Right renal pelvis (tissue), 4 donors: ENCODE data around the gene SCN3A. TPM values are rescaled to one million over a fixed set of nuclear protein-coding genes. Genes with fewer than 3 reads are reported as not detected.

Experiments
- DNase-seq, 4 donors: peaks; one replicate each; pipeline ENCODE4 v3.0.0-alpha.2; 2013; ENCODE audit warnings: low read depth in 4 of 4, low spot score in 3 of 4, missing footprints in 1 of 4
- polyA plus RNA-seq, 4 donors: library from polyadenylated mRNA; unstranded; fragments of 120-200 nt; gene quantifications; one replicate each; pipeline ENCODE4 v1.2.1, GENCODE V29; 2013; ENCODE audit not compliant: insufficient read length in 4 of 4

Gene SCN3A
- polyA plus RNA-seq, 4 donors: 0.25 to 0.84 (median 0.44) TPM

DNA sequence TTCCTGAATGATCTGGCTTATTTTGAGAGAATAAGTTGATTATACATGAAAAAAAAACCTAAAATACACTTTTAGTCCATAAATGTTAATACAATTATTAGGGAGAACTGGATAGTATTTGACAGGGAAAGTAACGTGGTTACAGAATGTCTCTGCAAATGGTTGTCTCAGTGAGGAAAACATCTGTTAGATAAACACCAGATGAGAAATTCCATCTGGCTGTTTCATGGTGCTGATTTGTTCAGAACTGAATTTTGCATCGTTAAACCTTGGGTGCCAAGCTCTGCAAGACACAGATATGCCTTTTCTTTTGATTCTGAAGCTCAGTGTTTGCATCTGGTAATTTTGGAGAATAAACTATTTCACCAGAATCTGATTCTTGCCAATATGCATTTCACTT is 90.4 kb downstream of the SCN3A start:
- no peak for DNase-seq

DNA sequence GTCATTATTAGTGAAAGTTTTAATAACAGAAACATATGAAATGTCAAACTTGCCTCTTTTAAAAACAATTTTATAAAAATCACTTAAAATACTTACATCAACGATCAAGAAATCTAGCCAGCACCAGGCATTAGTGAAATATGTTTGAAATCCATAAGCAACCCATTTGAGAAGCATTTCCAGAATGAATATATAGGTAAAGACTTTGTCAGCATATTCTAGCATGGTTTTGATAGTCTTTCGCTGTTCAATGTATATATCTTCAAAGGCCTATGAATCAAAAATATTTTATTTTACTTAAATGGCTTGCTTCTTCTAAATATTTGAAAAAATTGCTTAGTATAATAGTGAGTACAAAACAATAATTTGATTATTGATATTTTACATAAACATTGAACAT is 91.1 kb downstream of the SCN3A start:
- no peak for DNase-seq

DNA sequence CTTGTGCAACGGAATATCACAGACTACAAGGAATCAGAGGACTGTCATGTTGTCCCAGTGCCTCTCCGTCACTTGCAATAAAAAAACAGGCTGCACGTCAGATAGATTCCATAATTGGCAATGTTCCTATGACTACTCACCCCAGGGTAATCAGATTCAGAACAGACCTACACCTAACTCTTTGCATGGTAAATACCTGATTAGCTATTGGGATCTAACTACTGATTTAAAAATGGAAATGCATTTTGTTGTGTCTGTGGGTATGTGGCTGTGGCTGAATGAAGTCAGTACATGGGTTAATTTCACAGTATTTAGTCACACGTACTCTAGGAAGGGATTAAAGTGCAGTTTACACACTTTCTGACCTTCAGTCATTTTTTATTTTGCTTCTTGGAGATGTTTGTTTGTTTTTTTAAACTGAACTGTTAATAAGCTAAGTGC is 91.7 kb downstream of the SCN3A start:
- no peak for DNase-seq

DNA sequence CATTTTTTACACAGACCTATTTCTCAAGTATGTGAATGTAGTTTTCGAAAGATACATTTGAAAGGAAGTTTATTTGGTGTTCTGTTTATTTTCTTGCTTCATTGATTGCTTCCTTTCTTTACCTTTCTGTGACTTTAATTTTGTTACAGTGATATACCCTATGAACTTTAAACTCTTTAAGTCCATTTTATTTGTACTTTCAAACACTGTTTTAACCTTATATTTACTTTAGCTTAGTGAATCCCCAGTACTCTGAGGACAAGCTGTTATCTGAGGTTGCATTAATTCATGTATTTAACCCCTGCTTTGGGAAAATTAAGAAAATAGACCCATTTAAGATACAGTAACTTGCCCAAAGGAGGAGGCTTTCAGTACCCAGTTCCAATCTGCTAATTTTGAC is 93.5 kb downstream of the SCN3A start:
- no peak for DNase-seq

DNA sequence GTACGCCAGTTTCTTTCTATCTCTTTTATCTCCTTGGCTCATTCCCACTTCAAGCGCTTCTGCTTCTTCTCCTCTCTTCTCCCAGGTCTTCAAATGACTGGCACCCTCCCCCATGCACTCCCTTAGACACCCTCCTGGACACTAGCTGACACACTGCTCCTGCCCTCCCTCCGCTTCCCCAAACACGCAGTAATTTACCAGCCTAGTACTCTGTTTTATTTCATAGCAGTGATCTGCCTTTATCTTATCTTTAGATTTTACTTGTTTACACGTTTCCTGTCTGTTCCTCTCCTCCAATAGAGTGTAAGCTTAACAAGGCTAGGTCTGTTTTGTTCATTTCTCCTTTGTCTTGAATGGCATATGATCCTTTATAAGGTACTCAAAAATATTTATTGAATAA is 93.9 kb downstream of the SCN3A start:
- DNase-seq: no peak

DNA sequence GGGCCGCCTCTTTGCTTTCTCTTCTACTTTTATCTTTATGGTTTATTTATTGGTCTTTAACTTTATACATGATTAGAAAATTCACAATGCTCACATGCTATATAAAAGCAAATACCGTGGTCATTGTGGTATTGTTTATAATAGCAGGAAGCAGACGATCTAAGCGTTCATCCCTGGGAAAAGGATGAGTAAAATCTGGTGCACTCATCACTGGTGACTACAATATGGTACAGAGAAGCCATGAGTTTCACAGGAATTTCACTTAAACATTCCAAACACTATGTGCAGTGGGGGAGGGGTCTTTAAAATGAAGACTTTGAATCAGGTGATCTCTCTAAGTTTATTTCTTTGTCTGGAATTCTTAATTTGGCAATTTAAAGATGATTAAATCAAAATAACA is 97.9 kb downstream of the SCN3A start:
- no peak for DNase-seq

DNA sequence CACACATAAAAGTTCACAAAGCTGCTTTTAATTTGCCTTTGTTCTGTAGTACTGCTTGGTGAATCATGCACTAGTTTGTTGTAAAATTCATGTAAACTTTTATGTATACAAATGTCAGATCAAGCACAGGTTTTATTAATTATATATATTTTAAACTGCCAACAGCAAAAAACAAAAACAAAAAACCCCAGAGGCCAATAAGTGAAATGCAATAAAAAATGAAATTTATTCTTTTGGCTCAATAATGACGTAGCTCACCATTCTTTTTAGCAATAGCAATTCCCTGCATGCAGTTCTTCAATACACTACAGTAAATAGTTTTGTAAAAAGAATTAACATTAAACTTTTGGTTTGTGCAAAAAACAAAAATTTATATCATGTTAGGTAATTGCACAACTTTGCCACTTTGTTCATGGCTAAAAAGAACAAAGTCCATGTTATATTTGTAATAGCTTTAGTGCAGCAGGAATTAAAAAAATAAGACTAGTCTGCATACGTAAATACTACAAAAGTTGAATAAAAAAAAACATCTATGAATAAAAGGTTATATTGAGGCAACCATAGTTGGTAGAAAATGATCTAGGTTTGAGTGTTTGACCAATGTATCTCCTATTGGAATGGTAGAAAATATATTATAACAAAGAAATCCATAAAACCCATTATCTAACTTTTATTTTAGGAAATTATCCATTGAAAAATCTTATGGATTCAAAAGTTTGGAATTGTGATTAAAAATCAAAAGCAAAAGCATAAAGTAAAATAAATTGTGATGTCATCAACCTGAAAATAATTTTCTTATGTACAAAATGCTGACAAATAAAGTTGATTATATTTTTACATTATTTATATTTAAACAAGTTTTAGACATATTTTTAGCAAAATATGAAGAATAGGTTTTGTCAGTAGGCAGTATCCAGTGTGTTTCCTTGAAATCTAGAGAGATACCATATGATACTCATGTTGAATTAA is 115.6 kb downstream of the SCN3A start:
- no peak for DNase-seq

DNA sequence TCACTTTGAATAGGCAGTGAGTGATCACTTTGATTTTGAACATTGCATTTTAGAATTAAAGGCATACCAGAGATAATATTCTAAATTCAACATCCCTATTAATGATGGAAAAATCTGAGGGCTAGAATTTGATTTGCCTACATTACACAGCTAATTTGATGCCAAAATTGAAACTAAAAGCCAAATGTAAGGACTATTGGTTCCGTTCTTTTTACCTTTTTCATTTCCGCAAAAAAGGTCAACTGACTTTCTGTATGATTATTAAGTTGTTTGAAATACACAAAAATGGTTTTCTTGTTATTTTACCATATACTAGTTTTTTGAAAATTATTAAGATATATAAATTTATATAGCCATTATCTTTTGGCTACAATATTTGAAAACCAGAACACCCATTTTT is 117.5 kb downstream of the SCN3A start:
- no peak for DNase-seq

DNA sequence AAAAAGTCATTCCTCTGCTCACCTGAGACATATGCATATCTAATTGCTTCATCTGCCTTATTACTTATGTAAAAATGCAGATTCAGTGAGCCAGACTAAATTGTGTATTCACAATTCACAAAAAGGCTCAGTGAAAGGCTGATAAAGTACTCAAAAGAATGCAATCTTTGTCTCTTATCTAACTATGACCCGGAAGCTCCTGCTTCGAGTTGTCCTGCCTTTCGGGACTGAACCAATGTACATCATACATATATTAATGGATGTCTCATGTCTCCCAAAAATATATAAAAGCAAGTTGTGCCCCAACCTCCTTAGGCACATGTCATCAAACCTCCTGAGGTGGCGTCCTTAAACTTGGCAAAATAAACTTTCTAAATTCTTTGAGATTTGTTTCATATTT is 120.5 kb downstream of the SCN3A start:
- no peak for DNase-seq

DNA sequence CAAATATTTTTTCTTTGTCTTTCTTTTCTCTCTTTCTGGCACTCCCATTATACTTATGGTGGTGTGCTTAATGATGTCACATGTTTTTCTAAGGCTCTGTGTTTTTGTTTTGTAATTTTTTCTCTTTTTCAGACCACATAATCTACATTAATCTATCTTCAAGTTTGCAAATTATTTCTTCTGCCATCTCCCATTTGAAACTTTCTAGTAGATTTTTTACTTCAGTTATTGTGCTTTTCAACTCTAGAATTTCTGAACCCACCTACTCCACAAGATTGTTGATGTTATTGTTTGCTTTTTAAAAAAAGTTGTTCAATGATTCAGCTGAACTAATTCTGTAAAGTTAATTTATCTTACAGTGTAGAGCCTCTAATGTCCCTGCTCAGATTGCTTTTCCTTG is 121.4 kb downstream of the SCN3A start:
- no peak for DNase-seq

DNA sequence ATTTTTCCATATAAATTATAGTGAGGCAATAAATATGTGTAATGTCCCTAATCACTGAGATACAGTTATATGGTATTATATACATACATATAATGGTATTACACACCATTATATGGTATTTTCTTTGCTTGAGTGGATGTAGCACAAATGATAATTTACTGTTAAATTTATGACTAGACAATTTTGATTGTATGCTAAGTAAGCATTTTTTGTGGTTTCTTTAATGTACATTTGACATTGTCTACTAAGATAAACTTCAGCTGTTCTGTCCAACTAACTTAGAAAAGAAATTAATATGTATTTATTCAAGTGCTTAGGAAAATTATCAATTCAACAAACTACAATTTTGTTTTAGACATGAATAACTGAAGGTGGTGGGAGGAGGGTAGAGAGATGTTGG is 122.6 kb downstream of the SCN3A start:
- no peak for DNase-seq

DNA sequence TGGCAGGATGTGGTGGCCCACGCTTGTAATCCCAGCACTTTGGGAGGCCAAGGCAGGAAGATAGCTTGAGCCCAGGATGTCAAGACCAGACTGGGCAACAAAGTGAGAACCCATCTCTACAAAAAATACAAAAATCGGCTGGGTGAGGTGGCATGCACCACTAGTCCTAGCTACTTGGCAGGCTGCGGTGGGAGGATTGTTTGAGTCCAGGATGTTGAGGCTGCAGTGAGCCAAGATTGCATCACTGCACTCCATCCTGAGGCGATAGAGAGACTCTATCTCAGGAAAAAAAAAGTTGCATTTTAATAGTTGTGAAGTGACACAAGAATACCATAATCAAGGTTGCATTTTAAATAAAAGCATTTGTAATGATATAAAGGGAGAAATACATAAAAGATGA is 124.4 kb downstream of the SCN3A start:
- no peak for DNase-seq

DNA sequence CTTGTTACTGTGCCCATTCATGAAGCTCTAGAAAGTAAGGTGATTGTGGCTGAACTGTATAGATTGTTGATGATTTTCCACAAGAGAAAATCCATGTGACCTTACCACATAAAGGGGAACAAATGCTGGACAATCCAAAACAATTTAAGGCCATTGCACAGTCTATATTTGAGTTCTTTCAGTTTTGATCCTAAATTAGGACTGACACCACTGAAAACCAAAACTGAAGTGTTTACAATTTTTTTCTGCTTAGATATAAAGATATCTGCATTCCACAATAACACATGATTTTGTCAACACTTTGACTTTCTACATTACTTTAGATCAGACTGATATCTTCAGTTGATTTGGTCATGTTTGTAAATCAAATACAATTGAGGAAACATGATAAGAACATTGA is 124.9 kb downstream of the SCN3A start:
- DNase-seq: no peak

DNA sequence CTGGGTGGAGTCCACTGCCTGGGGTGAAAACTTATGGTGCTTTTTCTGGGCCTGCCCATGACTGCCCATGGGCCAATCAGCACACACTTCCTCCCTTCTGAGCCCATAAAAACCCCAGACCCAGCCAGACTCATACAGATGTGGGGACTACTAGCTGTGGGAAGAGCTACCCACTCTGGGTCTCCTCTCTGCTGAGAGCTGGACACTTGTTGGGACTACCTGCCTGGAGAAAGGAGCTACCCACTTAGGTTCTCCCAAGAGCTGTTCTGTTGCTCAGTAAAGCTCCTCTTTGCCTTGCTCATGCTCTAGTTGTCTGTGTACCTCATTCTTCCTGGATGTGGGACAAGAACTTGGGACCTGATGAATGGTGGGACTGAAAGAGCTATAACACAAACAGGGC is 129.0 kb downstream of the SCN3A start:
- DNase-seq: no peak

DNA sequence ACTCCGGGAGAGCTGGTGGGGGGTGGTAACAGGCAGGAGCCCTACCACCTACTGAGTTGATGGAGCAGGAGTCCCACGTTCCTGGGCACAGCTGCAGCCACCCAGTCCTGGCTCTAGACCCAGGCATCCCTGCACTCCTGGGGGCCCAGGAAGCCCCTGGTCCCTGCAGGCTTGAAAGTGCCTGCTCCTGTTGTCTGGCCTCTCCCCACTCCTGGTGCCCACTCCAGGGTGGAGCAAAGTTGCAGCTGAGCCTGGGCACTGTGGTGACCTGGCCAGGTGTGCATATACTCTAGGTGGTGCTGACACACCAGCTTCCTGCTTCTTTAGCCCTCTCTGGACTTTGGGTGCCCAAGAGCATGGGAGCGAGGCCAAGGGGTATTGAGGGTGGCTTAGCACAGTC is 129.5 kb downstream of the SCN3A start:
- no peak for DNase-seq

DNA sequence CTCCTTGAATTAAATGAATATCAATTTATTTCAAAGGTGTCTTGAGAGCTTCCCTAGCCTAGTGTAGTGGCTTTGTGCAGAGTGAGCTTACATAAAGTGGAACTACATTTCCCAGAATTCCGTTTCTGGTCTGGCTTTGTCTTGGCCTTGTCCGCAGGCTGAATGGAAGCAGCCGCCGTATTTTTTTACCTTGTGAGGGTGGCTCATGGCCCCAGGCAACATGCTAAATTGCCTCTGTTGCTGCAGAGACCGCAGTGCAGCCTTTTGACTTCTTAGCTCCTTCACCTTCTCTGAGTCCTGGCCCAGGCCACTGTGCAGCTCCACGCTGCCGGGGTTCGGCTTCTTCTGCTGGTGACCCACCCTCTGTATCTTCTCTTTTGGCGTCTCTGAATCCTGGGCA is 133.8 kb downstream of the SCN3A start:
- DNase-seq: no peak

DNA sequence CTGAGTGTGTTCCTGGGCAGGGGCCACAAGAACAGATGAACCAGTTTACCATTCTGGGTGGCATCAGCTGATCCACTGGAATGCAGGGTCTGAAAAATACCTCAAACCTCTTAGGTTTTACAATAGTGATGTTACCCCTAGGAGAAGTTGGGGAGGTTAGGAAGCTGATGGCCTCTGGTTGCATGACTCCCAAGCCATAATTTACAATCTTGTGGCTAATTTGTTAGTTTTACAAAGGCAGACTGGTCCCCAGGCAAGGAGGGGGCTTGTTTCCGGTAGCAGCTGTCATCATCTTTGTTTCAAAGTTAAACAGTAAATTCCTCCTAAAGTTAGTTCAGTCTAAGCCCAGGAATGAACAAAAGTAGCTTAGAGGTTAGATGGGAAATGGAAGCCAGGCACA is 134.7 kb downstream of the SCN3A start:
- DNase-seq: peak in 1 of 4 donors; percentile 3

DNA sequence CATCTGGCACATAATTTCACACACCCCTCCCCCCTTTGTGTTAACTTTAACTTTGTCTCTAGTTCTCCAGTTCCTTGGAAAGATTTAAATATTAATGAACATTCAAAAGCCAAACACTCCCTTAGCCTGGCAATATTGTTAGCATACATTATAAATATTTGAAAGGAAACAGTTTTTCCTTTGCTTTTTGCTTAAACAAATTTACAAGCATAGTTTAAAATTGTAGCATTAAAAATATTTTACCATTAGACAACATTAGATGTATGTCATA is 135.4 kb downstream of the SCN3A start:
- DNase-seq: no peak

DNA sequence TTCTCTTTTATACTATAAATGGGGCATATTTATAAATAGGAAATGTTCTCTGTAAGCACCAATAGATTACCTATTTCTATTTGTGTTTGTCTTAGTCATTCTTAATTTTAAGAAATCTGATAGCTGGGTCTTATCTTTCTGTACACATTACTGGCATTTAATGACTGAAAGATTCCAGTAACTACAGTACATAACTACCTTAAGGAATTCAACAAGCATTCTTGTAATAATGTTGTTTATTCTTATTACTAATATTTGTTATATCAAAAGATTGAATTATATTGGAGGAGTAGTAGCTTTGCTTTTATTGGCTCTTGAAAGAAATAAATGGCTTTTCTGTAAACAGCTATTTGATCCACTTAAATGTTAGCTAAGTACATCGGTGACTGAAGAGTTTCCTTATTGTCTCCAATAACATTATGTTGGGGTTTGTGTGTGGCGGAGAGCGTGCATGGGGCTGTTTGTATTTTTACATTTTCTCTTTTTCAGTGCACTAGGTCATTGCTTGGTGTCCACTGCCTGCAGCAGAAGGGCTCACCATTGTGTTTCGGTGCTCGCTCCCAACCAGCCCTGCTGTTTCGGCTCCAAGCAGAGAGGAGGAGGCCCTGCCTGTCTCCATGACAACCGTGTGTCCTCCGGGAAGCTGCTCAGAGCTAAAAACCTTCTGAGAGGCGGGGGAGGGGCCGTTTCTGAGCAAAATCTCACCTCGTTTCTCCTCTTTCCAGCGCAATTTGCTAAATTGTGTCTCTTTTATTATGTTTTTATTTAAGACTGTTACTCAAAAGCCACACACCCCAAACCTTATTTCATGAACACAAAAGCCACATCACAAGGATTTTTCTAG is 136.0 kb downstream of the SCN3A start:
- DNase-seq: peak; percentile 39 to 60 (median 56)

DNA sequence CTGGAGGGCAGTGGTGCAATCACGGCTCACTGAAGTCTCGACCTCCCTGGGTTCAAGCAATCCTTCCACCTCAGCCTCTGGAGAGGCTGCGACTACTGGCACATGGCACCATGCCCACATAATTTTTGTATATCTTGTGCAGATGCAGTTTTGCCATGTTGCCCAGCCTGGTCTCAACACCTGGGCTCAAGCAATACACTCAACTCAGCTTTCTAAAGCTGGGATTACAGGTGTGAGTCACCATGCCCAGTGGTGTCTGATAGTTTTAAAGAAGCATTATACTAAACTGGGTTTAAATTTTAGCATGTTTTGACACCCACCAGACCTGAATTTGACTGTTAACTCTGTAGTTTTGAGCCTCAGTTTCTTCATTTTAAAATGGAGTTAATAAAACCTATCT is 139.1 kb downstream of the SCN3A start:
- DNase-seq: no peak

DNA sequence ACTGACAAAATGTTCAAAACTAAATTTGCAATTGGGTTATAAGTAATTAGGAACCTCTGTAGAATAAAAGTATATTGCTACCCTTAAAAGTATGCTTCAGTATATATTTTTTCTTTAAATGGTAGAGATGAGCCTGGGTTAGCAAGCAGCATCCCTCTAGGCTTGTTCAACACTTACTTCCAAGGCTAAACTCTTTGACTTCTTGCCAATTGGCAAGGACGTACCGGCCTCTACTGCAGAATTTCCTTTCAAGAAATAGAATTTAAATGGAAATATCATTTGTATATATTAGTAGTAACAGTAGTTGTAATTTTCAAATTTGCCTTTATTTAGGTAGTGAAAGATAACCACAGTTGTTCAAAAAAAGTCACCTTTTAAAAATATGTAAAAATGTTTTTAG is 143.4 kb downstream of the SCN3A start:
- no peak for DNase-seq
